AML-193 (cell line): ENCODE measurements around the gene TBC1D4.
"Not testable (repeated sequence)": the region's sequence is repeated elsewhere in the genome, so short reads cannot be mapped to it uniquely, and the experiment has no call there.

Experiments
- DNase-seq, 2 experiments: peaks; one replicate each; lab custom pipeline; 2025; lab: John Stamatoyannopoulos, UW

The TBC1D4 gene

DNA sequence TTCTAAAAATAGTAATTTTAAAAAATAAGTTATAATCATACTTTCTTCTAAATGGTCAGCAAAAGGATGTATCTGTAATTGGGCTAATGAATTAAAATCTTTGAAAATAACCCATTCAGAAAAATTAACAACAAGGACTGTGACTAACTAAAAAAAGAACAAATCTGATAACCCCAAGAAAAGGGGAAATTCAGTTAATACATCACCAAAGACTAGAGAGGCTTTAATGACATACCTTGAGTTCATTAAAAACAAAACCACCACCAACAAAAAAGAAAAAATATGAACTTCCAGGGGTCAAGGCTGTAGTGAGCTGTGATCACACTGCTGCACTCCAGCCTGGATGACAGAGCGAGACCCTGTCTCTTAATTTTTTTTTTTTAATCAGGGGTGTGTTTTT lies 121.8 kb downstream of the TBC1D4 start:
- no peak for DNase-seq

DNA sequence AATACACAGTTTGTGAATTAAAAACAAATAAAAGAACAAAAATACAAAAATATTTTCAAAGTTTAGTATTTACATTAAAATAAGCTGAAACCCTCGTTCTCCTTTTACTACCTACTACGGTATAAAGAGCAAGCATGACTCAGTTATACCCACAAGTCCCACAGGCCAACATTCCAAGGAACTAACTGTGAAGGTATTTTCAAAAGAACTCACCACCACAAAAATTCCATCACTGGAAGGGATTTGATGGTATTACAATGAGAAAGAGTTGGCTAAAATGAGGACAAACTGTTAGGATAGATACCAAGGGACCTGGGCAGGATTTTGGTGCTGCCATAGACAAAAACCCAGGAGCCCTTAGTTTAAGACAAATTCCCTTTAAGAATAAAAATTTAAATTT lies 122.7 kb downstream of the TBC1D4 start:
- no peak for DNase-seq

DNA sequence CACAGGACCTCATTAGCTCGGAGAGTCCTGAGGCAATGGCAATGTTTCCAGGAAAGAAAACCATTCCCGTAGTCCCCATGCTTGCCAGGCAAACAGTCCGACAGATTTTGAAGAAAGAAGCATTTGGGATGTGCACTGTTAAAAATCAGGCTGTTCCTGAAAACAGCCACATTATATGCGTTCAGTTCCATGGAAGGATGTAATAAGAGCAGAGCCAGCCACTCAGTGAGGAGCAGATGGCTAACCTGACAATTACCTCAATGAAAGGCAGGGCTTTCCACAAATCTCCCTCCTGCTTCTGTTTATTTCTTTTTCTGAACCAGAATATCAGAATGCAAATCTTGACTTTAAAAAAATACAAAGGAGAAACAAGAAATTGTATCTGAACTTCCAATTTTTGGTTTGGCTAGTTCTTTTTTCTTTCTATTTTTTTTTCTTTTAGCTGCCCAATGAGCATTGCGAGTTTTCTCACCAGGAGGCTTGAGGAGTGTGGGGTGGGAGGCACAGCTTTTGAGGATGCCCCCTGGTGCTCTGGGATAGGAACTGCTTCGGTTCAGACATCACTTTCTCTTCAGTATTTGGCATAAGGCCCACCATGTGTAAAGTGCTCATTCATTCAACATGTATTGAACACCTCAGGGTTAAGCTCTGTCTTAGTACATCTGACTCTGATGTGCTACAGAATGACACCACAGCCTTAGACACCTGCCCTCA lies 124.2 kb downstream of the TBC1D4 start:
- peak; percentile 75 to 76 for DNase-seq

DNA sequence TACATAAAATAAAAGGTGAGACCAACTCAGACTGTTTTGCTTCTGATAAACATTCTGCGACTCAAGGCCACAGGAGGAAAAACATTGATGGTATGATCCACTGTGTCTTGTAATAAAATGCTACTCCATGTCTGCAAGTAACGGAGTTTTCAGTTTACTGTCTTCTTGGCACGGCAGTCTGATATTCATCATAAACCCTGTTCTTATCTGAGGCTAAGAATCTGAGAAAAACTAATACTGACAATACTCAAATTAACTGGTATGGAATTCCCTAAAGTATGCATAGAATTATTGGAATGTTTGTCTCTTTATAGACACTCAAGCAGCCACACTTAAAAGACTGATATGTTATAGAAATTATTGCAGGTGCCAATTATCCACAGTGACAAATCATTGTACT lies 125.5 kb downstream of the TBC1D4 start:
- DNase-seq: no peak

DNA sequence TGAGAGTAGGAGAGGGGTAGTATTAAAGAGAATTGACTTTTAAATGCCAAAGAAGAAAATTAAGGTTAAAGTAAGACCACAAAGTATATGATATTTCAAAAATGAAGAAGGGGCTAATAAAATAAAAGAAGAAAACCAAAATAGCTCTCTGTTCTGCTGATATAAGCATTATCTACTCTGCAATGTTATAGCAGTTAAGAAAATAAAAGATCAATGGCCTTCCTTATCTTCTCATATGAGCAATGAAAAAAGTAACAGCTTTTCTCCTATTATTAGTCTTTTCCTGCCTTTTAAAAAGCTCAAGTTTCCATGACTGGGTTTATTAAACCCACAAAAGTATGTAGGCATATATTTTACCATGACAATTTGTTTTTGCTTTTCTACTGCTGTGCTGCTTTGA lies 126.4 kb downstream of the TBC1D4 start:
- DNase-seq: no peak

DNA sequence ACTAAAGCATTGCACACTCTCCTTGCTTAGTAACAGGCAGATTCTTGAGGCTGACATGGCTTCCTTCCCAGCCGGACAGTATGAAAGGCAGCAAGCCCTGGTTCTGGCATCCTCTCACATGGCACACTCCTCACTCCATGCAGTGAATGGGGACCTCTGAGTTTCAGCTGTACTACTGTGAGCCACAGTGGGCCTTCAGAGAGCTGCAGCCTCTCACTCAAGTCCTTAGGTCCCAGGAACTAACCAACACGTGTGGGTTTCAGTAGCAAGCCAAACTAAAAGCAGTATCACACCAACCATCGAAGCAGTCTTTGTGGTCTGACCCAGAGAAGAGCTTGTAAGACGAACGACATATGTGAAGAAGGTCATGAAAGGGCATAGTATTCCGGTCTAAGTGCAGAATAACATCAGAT lies 128.2 kb downstream of the TBC1D4 start:
- no peak for DNase-seq

DNA sequence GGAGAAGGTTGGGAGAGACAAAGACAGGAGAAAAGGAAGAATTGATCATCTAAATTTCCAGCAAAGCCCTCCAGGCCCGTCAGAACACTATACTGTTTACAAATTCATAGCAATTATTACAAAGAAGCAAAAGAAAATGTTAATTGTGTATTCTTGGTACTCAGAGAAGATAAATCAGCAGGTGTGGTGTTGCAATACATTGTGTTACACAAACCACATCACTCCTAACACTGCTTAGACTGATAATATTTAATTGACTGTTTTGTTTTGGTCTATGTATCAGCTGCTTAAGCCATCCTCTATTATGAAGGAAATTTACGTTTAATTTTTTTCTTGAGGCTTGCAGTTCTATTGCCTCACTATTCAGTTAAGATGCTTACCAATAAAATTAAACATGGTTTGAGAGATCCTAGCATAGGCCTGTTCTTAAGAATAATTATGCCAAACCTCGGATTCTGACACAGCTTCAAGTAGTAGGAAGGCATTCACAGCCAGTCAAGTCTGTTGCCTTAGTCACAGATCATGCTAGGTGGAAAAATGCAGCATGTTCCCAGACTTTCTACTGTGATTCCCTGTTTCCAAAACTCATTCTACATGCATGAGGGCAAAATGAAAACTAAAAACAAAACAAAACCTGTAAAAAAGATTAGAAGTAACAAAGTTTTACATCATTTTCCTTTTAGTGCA lies 129.2 kb downstream of the TBC1D4 start:
- DNase-seq: no peak

DNA sequence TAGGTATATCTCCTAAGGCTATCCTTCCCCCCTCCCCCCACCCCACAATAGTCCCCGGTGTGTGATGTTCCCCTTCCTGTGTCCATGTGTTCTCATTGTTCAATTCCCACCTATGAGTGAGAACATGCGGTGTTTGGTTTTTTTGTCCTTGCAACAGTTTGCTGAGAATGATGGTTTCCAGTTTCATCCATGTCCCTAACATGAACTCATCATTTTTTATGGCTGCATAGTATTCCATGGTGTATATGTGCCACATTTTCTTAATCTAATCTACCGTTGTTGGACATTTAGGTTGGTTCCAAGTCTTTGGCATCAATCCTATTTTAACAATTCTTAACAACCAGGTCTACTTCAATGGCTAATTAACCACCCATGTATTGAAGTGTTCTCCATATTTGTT lies 130.4 kb downstream of the TBC1D4 start:
- DNase-seq: not testable (repeated sequence)

DNA sequence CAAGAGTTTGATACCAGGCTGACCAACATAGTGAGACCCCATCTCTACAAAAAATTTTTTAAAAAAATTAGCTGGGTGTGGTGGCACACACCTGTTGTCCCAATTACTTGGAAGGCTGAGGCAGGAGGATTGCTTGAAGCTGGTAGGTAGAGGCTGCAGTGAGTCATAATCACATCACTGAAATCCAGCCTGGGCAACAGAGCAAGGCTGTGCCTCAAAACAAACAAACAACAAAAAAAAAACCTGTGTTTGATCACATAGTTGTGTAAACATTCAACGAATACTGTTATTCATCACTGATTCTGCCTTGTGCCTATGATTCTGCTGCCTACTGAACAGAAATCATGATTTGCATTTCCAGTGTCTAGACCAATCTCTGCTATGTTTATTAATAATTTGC lies 134.0 kb downstream of the TBC1D4 start:
- no peak for DNase-seq

DNA sequence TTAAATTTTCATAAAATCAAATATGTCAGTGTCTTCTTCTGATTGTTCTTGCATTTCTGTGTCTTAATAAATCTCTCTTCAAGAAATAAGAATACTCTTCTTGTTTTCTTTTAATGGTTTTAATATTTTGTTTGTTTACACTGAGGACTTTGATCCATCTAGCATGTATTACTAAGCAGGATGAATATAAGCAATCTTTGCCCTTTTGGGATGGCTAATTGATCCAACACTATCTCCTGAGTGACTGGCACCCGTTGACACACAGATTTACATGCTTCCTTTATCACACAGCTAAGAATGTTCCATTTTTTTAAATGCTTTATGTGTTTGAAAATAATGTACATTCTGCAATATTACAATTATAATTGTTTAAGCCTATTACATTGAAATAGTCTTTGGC lies 134.5 kb downstream of the TBC1D4 start:
- no peak for DNase-seq

DNA sequence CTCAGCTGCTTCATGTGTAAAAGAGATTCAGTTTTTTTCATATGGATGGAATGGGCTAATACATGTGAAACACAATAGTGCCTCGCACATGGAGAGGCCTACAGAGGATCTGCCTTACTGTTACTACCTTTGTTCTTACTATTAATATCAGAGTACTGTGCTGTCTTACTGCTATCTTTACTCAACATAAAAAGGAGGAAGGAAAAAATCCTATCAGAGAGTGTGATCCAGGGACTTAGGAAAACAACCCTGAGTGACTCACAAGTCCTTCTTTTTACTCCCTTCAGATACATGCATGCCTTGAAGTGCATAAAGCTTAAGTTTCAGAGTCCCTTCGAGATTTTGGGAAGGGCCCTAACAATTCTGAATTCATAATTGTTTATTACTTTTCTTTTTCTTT lies 136.8 kb downstream of the TBC1D4 start:
- no peak for DNase-seq

DNA sequence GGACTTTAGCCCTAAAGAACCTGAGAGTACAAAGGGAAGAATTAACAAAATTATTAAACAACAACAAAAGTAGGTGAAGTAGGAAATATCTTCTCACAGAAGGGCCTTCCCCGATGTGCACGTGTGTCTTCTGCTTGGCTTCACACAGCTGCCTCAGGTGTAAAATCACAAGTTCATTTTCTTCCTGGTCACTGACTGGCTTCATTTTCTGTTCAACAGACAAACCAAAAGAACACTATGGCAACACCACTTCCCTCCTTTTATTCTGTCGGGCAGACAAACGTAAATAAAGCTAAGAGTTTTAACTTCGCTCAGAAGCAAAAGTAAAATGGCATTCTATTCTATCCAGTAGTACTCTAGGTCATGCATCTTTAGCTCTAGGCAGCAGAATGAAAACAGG lies 140.9 kb downstream of the TBC1D4 start:
- no peak for DNase-seq

DNA sequence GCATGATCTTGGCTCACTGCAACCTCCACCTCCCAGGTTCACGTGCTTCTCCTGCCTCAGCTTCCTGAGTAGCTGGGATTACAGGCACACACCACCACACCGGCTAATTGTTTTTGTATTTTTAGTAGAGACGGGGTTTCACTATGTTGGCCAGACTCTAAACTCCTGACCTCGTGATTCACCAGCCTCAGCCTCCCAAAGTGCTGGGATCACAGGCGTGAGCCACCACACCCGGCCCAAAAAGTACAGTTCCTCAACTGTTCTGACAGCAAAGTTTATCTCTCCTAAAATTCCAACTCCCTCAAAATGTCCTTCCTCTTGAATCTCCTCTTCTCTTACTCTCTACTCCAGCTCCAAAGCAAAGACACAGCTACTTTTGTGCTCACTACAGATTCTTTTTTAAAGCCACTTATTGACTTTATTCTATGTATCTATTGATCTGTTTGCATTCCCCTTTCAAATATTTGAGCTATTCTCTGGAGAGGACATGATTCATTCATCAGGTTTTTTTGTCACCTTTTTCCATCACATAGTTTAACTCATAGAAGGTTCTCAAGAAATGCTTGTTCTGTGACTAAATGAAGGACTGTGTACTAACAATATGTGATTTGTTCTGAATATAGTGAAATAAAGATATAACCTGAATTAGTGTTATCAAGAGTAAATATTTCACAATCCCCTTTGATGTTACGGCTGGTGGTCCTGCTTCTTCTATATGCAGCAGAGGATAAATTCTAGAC lies 142.2 kb downstream of the TBC1D4 start:
- no peak for DNase-seq

DNA sequence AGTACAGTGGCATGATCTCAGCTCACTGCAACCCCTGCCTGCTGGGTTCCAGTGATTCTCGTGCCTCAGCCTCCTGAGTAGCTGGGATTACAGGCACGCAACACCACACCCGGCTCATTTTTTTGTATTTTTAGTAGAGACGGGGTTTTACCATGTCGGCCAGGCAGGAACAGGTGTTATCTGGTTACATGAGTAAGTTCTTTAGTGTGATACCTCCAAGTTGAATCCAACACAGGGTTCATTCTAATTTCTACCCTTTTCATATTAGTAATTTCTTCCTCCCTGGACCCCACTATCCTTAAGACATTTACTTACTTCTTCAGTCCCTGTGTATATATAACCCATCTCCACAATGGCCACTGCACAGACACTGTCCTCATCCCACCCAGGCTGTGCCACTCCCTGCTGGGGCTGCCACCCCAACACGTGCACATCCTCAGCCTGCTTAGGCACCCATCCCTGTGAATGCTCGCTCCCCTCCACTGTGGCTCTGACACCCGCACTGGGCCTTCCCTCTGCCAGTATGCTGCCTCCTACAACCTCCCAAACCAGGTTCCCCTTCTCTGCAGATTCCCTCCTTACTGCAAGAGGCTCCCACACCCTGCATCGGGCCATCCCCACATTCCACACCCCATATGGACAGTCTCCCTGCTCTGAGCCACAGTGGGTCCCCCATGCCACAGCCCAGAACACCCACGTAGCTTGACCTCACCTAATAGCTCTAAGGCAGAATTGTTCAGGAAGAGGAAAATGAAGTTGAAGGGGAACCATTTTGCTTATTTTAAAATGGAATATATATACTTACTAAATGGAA lies 147.1 kb downstream of the TBC1D4 start:
- DNase-seq: no peak

DNA sequence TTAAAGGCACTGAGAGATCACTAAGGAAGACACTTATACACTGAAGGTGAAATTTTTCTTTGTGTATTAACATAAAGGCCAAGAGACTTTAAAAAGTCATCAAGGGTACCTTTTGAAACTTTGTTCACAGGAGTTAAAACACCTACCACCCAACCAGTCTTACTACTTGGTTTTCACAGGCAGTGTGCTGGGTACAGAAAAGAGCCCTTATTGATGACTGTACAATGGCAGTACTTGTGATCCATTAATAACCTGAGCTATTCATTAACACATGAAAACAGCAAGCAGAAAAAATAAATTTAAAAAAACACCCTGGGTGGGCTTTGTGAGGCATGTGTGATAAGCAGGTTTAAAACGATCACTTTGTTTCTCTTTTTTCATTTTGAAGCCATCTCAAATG lies 148.9 kb downstream of the TBC1D4 start:
- no peak for DNase-seq

DNA sequence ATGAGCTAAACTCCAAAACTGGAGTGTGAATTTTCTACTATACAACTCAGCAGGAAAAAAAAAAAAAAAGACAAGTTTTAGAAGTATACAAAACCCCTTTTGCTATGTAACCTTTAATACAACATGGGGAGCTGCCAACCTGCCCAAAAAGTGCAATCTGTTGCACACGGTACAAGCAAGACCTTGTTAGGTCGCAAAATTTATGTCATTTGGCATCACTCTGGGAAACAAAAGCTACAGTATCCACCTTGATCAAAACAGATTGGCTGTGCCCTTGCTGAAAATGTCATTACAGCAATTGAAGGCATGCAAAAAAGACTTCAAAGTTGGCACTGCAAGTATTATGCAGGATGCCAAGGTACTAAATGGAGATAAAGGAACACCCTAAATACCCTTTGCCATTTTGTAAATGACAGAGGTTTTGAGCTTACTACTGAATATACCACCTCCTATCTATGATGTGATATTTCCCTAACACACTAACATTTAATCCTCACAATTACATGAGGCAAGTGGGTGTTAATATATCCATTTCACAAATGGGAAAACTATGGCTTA lies 150.1 kb downstream of the TBC1D4 start:
- no peak for DNase-seq

DNA sequence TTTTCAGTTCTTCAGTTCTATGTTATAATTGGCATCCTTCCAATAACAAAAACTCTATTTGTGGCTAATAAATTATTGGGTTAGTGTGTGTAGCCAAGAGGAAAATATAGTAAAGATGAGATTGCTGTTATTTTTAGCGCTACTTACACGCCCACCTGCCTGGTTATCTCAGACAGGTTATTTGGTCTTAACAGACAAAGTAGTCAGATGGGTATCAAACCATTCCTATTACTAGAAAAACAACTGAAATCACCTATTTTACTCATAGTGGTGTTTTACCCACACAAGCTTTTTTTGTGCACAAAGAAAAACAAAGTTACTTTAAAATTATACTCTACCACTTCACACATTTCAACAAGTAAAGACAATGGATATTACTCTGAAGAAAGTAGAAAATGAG lies 151.2 kb downstream of the TBC1D4 start:
- DNase-seq: no peak

DNA sequence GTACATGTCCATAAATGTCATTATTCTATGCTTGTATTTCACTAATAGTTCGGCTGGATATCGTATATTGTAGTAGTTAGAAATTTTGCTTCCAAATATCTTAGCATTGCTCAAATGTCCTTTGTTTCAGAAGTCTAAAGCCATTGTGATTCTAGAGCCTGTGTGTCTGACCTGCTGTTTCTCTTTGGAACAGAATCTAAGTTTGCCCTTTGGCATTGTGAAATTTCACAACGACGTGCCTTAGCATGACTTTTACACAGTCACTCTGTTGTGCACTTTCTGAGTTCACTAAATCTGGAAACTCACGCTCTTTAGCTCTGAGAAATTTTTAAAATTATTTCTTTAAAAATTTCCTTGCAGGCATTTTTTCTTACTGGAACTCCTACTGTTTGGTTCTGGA lies 152.2 kb downstream of the TBC1D4 start:
- DNase-seq: no peak

DNA sequence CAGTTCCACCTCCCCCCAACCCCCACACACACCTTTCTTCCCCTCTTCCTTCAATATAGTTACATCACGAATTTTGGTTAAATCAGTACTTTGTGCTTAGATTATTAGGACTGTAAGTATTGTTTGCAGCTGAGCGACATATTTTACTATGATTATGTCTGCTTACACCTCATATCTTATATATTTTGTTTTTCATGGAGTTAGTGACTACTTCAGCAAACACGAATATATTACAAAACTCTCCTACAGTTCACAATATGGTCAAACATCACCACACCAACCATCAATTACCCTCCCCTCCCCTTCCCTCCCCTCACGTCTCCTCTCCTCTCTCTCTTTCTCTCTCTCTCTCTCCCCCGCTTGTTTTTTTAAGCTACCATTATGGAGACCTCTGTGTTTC lies 152.9 kb downstream of the TBC1D4 start:
- DNase-seq: no peak

DNA sequence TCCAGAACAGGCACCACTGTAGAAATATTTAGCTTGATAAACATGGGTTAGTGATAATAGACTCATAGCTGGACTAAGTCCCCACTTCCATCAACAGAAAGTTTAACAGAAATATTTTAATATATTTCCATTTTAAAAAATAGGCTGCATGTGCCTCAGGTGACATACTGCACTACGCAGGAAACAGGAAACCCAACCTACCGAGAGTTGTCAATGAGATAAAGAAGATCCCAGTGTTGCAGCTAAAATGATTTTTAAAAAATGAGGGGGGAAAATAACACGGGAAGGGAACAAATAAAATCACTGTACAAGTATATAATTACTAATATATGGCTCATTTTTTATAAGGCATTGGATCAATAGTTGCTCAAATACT lies 154.8 kb downstream of the TBC1D4 start:
- no peak for DNase-seq

DNA sequence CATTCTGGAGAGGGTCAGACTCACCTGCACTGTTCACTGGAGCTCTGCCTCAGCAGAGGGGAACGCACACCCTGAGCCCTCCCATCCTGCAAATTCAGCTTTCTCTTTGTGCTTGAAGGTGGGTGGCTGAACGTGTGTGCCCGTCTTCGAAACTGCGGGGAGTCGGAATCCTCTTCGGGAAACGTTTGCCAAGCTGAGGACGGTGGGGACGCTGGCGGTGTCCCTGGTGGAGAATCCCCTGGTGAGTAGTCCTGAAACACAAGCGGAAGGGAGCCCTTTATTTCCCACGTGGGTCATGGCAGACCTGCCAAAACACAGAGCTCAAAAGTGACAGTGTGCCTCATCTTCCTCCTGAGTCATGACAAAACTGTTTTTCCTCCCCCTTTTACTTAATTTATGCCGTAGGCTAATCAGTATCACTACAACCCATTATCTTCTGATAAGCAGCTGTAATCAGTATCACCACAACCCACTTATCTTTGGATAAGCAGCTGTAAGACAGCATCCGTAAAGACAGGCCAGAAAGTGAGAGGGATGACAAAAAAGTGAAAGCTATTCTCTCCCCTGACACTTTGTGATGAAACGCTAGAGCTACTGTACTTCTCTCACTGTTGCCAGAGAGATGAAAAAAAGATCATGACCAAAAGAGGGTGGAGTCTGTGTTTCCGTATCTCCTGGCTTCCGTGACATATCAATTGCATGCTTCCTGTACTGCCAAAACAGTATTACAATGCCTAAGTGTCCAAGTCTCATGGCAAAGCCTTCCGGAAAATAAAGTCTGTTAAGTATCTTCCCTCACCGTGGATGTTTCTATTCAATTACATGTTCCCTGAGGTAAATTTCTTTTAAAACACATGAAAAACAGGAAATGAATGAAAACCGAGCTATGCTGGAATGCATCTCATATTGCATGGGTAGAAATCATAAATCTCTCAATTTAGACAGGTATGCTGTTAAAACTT lies 155.5 kb downstream of the TBC1D4 start:
- DNase-seq: peak; percentile 85 to 89
